HG02884 (cell line): Measurements from ENCODE around the gene AOC3.
"Not testable (repeated sequence)": the region's sequence is repeated elsewhere in the genome, so short reads cannot be mapped to it uniquely, and the experiment has no call there.

Experiments used
- ATAC-seq: cut with Tn5 transposase; IDR thresholded peaks from one replicate; pipeline ENCODE4 v1.9.1; 2021; ENCODE audit warnings: mild to moderate bottlenecking, moderate library complexity; ENCODE audit not compliant: unreplicated experiment

The AOC3 gene

GRCh38 chr17:42844271-42844670 is 6.7 kb upstream of the AOC3 start, which contains the start of gene AOC2:
TSS of gene AOC2 (plus strand) at chr17:42844580. CDS start at chr17:42844627, 47 bp downstream.
- no peak for ATAC-seq

GRCh38 chr17:42844761-42845555 is 6.0 kb upstream of the AOC3 start:
- ATAC-seq, result no peak

- no peak for ATAC-seq
Observed at GRCh38 chr17:42845556-42845917, 5.5 kb upstream of the AOC3 start.

GRCh38 chr17:42845918-42846593 is 4.9 kb upstream of the AOC3 start:
- no peak for ATAC-seq

GRCh38 chr17:42846594-42847280 is 4.3 kb upstream of the AOC3 start:
- no peak for ATAC-seq

GRCh38 chr17:42848093-42848492 is 2.9 kb upstream of the AOC3 start:
- ATAC-seq, result no peak

GRCh38 chr17:42849031-42849430 is 2.0 kb upstream of the AOC3 start:
- ATAC-seq, result no peak

- no peak for ATAC-seq
Observed at GRCh38 chr17:42849451-42850181, 1.4 kb upstream of the AOC3 start.

GRCh38 chr17:42851371-42852240 is 607 bp downstream of the AOC3 start:
- ATAC-seq, result not testable (repeated sequence)

- no peak for ATAC-seq
Observed at GRCh38 chr17:42852351-42852750, 1.4 kb downstream of the AOC3 start.

GRCh38 chr17:42853004-42853403 is 2.0 kb downstream of the AOC3 start:
- ATAC-seq, result no peak

GRCh38 chr17:42853597-42853967 is 2.6 kb downstream of the AOC3 start:
- ATAC-seq, result no peak

- ATAC-seq, result no peak
Observed at GRCh38 chr17:42853968-42854790, 3.2 kb downstream of the AOC3 start.

- ATAC-seq, result no peak
Observed at GRCh38 chr17:42855048-42855596, 4.1 kb downstream of the AOC3 start.

- ATAC-seq, result not testable (repeated sequence)
Observed at GRCh38 chr17:42856093-42856492, 5.1 kb downstream of the AOC3 start.

- ATAC-seq, result not testable (repeated sequence)
Observed at GRCh38 chr17:42856516-42856915, 5.5 kb downstream of the AOC3 start.

GRCh38 chr17:42857389-42857788 is 6.4 kb downstream of the AOC3 start:
- ATAC-seq, result no peak

- no peak for ATAC-seq
Observed at GRCh38 chr17:42865638-42866094, 14.7 kb downstream of the AOC3 start.

- ATAC-seq, result no peak
Observed at GRCh38 chr17:42866216-42866615, 15.2 kb downstream of the AOC3 start.
